Measurements from ENCODE around the gene PXMP4.

- TF ChIP-seq CTCF (IDR thresholded peaks at IDR 0.05) = no peak
- no peak for TF ChIP-seq POLR2A (IDR thresholded peaks at IDR 0.05)
- no peak for TF ChIP-seq POLR2AphosphoS5 (IDR thresholded peaks at IDR 0.05)
Observed at GRCh38 chr20:33667245-33667675, 52.9 kb downstream of the PXMP4 start.

All from sigmoid colon (tissue), 4 donors.